ENCODE results near the gene MRC1.
"Not testable (repeated sequence)": the region's sequence is repeated elsewhere in the genome, so short reads cannot be mapped to it uniquely, and the experiment has no call there.

MRC1 gene

GRCh38 chr10:17914169-17915045, 105.3 kb downstream of the MRC1 start:
- Mint-ChIP-seq H3K4me1 (ENCODE audit: low read depth) (no peaks in the 10 kb centered on the region), H3K36me3 (ENCODE audit: low read depth) (no peaks in the 10 kb centered on the region), H3K27ac (no peak overlapping the region), H3K9me3 (no peaks in the 10 kb centered on the region), H3K4me3 (no peak overlapping the region), H3K27me3 (ENCODE audit: low read depth) (peaks cover 5% of the 10 kb centered on the region)

GRCh38 chr10:17915181-17915580, 106.0 kb downstream of the MRC1 start:
- Mint-ChIP-seq H3K27me3 (ENCODE audit: low read depth) (peaks cover 3% of the 10 kb centered on the region), H3K4me3 (no peak overlapping the region), H3K4me1 (ENCODE audit: low read depth) (no peaks in the 10 kb centered on the region), H3K9me3 (no peaks in the 10 kb centered on the region), H3K27ac (no peak overlapping the region), H3K36me3 (ENCODE audit: low read depth) (no peaks in the 10 kb centered on the region)

- H3K27ac Mint-ChIP-seq, result no peak overlapping the region
- no peaks in the 10 kb centered on the region for H3K36me3 Mint-ChIP-seq (ENCODE audit: low read depth)
- H3K9me3 Mint-ChIP-seq, result no peaks in the 10 kb centered on the region
- no peak overlapping the region for H3K4me3 Mint-ChIP-seq
- H3K27me3 Mint-ChIP-seq (ENCODE audit: low read depth), result no peaks in the 10 kb centered on the region
- H3K4me1 Mint-ChIP-seq (ENCODE audit: low read depth), result no peaks in the 10 kb centered on the region
Observed at GRCh38 chr10:17918187-17918903, 109.2 kb downstream of the MRC1 start.

- H3K27me3 Mint-ChIP-seq (ENCODE audit: low read depth), result no peaks in the 10 kb centered on the region
- H3K4me1 Mint-ChIP-seq (ENCODE audit: low read depth), result no peaks in the 10 kb centered on the region
- no peaks in the 10 kb centered on the region for H3K36me3 Mint-ChIP-seq (ENCODE audit: low read depth)
- H3K27ac Mint-ChIP-seq, result no peak overlapping the region
- no peaks in the 10 kb centered on the region for H3K9me3 Mint-ChIP-seq
- H3K4me3 Mint-ChIP-seq, result no peak overlapping the region
Observed at GRCh38 chr10:17921378-17921777, 112.2 kb downstream of the MRC1 start.

GRCh38 chr10:17923728-17924127, 114.6 kb downstream of the MRC1 start:
- Mint-ChIP-seq H3K9me3 (no peaks in the 10 kb centered on the region), H3K4me1 (ENCODE audit: low read depth) (no peaks in the 10 kb centered on the region), H3K27me3 (ENCODE audit: low read depth) (no peaks in the 10 kb centered on the region), H3K27ac (no peak overlapping the region), H3K36me3 (ENCODE audit: low read depth) (no peaks in the 10 kb centered on the region), H3K4me3 (no peak overlapping the region)

GRCh38 chr10:17943033-17943745, 134.0 kb downstream of the MRC1 start:
- Mint-ChIP-seq H3K4me3 (no peak overlapping the region), H3K9me3 (no peaks in the 10 kb centered on the region), H3K4me1 (ENCODE audit: low read depth) (no peaks in the 10 kb centered on the region), H3K27ac (no peak overlapping the region), H3K36me3 (ENCODE audit: low read depth) (no peaks in the 10 kb centered on the region), H3K27me3 (ENCODE audit: low read depth) (no peaks in the 10 kb centered on the region)

- H3K27me3 Mint-ChIP-seq (ENCODE audit: low read depth); H3K27ac Mint-ChIP-seq: not testable (repeated sequence)
Observed at GRCh38 chr10:17950269-17950668, 141.1 kb downstream of the MRC1 start.

GRCh38 chr10:17950726-17951125, 141.6 kb downstream of the MRC1 start:
- Mint-ChIP-seq H3K9me3 (no peaks in the 10 kb centered on the region), H3K4me3 (no peak overlapping the region), H3K4me1 (ENCODE audit: low read depth) (no peaks in the 10 kb centered on the region), H3K36me3 (ENCODE audit: low read depth) (no peaks in the 10 kb centered on the region), H3K27me3 (ENCODE audit: low read depth) (no peaks in the 10 kb centered on the region), H3K27ac (no peak overlapping the region)

More at GRCh38 chr10:17950269-17950668, 141.1 kb downstream of the MRC1 start:
- not testable (repeated sequence) for H3K4me1 Mint-ChIP-seq (ENCODE audit: low read depth); H3K36me3 Mint-ChIP-seq (ENCODE audit: low read depth); H3K4me3 Mint-ChIP-seq; H3K9me3 Mint-ChIP-seq

- no peaks in the 10 kb centered on the region for H3K4me1 Mint-ChIP-seq (ENCODE audit: low read depth)
- H3K4me3 Mint-ChIP-seq, result no peak within 1 kb of the TSS
- no peak within 1 kb of the TSS for H3K27ac Mint-ChIP-seq
- no peaks in the 10 kb centered on the region for H3K9me3 Mint-ChIP-seq
- H3K36me3 Mint-ChIP-seq (ENCODE audit: low read depth), result no peaks in the 10 kb centered on the region
- no peaks in the 10 kb centered on the region for H3K27me3 Mint-ChIP-seq (ENCODE audit: low read depth)
Observed at GRCh38 chr10:17951868-17952371, 142.8 kb downstream of the MRC1 start, which contains the start of gene SLC39A12. Gene SLC39A12, plus strand, starts transcription at chr10:17951918. Its CDS starts 1,359 bp downstream, at chr10:17953277.

GRCh38 chr10:17954372-17954771, 145.2 kb downstream of the MRC1 start:
- H3K27me3 Mint-ChIP-seq (ENCODE audit: low read depth); H3K4me1 Mint-ChIP-seq (ENCODE audit: low read depth); H3K9me3 Mint-ChIP-seq; H3K4me3 Mint-ChIP-seq; H3K27ac Mint-ChIP-seq; H3K36me3 Mint-ChIP-seq (ENCODE audit: low read depth): not testable (repeated sequence)

- Mint-ChIP-seq H3K27ac (no peak overlapping the region), H3K4me1 (ENCODE audit: low read depth) (no peaks in the 10 kb centered on the region), H3K27me3 (ENCODE audit: low read depth) (no peaks in the 10 kb centered on the region), H3K4me3 (no peak overlapping the region), H3K36me3 (ENCODE audit: low read depth) (no peaks in the 10 kb centered on the region), H3K9me3 (no peaks in the 10 kb centered on the region)
Observed at GRCh38 chr10:17954861-17955260, 145.7 kb downstream of the MRC1 start.

- Mint-ChIP-seq H3K36me3 (ENCODE audit: low read depth) (no peaks in the 10 kb centered on the region), H3K9me3 (peaks cover 4% of the 10 kb centered on the region), H3K4me3 (no peak overlapping the region), H3K27ac (no peak overlapping the region), H3K27me3 (ENCODE audit: low read depth) (no peaks in the 10 kb centered on the region), H3K4me1 (ENCODE audit: low read depth) (no peaks in the 10 kb centered on the region)
Observed at GRCh38 chr10:17958049-17958448, 148.9 kb downstream of the MRC1 start.

- Mint-ChIP-seq H3K4me1 (ENCODE audit: low read depth) (no peaks in the 10 kb centered on the region), H3K4me3 (no peak overlapping the region), H3K36me3 (ENCODE audit: low read depth) (no peaks in the 10 kb centered on the region), H3K27me3 (ENCODE audit: low read depth) (no peaks in the 10 kb centered on the region), H3K27ac (no peak overlapping the region), H3K9me3 (peaks cover 4% of the 10 kb centered on the region)
Observed at GRCh38 chr10:17959870-17960269, 150.7 kb downstream of the MRC1 start.
